Measurements from ENCODE around the gene GSN.

GSN gene

DNA sequence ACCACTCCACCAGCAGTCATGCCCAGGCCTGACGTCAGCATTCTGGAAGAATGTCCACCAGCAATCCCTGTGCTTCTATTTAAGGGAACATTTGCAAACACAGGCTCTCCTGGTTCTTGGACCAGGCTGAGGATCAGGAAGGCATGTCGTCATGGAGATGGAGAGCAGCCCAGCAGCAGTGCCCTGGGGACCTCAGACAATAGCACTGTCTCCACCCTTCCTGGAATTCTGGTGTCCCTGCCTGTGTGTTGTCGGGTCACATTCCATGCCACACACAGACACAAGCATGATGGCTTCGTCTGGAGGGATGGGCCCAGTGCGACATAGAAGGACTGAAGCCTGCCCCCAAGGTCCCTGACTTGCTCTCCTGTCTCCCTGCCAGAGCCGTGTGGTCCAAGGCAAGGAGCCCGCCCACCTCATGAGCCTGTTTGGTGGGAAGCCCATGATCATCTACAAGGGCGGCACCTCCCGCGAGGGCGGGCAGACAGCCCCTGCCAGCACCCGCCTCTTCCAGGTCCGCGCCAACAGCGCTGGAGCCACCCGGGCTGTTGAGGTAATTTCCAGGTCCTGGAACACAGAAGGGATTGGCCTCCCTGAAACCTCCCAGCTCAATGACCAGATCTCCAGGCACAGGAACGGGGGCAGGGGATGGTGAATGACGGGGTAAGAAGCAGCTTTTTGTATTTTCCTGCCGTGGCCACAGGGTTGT is 58.3 kb downstream of the GSN start:
- no peak for DNase-seq

DNA sequence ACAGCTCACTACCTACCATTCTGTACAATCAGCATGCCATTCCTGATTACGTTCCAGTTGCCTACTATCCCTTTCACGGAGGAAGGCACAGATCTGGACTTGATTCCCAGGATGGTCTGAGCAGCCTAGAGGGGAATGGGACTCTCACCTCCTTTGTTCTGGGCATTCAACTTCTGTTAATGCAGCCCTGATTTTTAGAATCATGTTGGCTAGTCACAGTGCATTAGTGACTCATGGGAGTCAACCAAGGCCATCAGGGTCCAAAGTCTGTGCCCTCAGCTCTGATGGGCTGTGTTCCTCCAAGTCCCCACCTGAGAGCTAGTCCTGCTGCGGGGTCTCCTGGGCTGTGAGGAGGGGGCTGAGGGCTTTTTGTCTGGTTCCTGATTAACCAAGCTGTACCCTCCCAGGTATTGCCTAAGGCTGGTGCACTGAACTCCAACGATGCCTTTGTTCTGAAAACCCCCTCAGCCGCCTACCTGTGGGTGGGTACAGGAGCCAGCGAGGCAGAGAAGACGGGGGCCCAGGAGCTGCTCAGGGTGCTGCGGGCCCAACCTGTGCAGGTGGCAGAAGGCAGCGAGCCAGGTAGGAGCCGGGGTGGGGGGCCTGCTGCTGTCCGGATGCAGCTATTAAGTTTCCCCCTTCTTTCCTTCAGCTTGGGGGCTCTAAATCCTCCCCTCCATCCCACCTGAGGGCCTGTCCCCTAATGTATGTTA is 59.1 kb downstream of the GSN start:
- no peak for DNase-seq

DNA sequence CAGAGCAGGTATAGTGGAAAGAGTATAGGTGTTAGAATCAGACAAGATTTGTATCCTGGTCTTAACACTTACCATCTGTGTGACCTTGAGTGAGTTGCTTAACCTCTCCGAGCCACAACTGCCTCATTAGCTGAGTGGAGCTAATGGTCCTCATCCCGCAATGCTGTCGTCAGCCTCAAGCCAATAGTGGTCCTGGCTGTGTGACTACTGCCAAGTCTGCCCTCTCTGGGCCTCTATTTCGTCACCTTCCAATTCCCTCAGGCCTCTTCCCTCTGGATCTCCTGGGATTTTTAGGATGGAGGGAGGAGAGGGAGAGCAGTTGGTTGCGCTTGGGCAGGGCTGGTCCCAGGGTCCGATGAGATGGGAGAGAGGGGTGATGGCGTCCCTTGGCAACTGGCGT is 60.5 kb downstream of the GSN start:
- DNase-seq, result no peak

DNA sequence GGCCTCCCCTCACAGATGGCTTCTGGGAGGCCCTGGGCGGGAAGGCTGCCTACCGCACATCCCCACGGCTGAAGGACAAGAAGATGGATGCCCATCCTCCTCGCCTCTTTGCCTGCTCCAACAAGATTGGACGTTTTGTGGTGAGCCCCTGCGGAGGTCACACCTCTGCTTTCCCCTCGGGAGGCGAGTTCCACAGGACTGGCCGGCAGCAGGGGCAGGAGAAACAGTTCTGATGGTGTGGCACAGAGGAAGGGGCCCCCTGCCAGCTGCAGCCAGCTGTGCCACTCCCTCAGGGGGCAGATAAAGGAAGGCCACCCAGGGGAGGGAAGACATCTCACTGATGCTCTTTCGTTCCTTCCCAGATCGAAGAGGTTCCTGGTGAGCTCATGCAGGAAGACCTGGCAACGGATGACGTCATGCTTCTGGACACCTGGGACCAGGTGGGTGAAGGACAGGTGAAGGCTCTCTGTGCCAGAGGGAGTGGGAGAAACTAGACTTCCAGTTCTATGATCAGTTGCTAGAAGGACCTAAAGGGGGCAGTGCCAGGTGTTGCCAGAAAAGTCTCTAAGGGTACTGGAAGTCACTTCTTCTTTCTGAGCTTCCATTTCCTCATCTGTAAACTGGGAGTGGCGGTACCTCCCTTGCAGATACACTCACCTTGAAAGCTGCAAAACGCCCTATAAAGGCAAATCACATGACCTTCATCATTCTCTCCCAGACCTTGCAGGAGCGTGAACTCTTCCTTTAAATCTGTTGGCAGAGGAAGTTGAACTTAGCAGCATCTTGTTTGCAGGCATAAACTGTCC is 61.1 kb downstream of the GSN start:
- DNase-seq, result no peak

DNA sequence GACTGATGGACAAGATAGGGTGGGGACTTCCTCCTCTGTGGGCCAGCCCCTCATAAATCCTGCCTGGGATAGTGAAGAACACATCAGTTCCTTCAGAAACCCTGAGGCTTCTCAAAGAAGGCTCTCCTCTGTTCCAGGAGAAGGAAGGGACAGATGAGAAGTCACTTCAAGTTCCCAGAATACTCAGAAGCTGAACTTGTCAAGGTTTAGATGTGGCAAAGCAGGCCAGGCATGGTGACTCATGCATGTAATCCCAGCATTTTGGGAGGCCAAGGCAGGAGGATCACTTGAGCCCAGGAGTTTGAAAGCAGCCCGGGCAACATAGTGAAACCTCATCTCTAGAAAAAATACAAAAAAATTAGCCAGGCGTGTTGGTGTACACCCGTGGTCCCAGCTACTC is 63.6 kb downstream of the GSN start:
- DNase-seq, result no peak

DNA sequence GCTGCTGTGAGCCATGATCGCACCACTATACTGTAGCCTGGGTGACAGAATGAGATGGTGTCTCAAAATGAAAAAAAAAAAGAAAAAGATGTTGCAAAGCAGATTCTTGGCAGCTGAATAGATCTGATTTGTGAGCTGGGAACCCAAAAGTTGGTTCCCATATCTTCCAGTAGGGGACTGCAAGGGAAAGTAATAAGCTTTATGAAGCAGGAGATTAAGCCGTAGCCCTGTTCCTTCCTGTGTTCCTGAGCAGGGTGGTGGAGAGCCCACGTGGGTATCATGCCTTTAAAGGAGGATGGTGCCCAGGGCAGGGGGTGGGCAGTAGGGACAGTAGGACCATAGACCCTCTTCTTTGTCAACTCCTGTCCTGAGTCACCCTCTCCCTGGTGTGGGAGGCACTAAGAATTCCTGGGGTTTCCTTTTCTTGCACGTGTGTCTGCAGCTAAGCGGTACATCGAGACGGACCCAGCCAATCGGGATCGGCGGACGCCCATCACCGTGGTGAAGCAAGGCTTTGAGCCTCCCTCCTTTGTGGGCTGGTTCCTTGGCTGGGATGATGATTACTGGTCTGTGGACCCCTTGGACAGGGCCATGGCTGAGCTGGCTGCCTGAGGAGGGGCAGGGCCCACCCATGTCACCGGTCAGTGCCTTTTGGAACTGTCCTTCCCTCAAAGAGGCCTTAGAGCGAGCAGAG is 64.2 kb downstream of the GSN start:
- no peak for DNase-seq

DNA sequence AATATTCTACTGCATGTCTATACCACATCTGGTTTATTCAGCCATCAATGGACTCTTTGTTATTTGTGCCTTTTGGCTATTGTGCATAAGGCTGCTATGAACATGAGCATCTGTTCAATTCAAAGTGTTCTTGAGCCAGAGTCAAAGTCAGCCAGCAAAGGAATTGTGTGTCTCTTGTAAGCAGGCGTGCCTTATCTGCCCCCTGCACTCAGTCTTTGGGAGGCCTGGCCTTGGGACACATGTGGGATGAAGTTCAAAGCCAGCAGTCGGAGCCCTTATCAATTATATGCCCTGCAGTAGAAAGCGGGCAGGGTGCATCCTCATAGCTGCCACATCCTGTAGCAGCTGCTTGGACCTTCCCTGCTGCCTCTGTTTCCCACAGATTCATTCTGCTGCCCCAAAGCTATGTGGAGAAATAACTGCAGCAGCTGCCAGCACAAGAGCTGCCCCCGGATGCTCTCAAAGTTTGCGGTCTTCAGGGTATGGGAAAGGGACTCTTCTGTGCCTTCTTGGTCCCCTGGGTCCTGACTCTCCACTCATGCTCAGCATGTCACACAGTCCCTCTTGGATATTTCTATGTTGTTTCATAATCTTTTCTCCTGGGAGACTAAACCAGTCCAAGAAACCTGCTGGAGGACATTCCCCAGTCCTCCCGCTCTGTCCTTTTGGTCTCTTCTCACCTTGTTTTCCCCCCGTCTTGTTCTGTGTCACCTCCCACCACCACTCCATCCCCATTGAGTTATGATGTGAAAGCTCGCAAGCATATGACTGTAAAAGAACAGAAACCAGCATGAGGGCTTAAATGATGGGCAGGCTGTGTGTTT is 66.2 kb downstream of the GSN start:
- no peak for DNase-seq

DNA sequence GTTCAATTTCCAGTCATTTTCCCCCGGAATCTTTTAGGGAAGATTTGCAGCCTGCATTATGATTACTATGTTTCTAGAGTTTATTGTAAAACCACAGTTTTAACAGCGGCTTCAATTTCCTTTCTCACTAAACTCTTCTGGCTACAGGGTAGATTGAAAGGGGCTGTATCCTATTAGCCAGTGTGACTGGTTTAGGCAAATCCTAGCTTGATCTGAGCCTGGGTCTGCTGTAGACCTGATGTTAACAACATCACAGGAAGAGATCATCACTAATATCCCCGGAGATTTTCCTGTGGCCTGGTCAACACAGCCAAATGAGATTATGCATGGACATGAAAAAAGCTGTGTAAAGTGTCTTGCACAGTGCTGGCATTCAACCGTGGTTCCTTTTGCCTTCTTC is 68.7 kb downstream of the GSN start:
- no peak for DNase-seq

DNA sequence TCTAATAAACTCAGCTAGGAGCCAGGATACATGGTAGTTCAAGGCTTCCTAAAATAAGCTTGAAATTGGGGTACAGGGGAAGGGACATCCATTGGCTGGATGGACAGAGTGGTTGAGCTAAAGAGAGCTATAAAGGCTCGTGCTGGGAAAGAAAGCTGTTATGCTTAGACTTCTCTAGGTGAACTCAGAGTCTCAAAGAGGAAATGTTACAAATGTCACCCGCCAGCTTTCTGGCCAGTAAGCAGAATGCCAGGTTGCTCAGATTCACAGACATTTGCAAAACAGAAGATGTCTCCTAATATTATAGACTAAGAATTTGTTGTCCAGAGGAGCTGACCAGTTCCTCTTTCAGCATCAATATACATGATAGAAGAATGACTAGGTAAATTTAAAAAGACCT is 71.5 kb downstream of the GSN start:
- DNase-seq, result no peak

DNA sequence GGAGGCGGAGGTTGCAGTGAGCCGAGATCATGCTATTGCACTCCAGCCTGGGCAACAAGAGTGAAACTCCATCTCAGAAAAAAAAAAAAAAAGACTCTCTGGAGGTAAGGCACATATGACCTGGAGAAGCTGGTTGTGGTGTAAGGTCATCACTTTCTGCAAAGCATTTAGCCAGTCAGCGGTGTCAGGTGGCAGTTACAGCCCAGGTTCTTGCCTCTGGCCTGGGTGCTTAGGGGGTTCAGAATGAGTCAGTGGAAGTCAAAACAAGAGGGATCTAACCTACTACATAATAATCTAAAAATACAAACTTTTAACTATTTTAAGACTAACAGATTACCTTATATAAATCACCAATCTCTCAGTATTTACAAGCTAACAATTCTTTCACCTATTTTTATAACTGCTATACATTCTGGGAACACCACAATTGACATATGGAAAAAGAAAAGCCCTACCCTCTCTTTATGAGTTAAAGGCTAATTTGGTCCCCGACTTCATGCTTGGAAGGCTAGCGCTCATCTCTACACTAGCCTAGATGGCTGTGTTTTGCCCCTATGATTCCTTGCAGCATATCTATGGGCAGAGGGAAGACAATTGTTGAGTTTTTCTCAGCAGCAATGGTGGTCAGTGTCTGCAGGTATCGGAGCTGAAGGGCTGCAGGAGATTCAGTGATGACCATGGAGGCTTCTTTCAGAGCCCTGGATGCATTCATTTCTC is 72.9 kb downstream of the GSN start:
- no peak for DNase-seq

DNA sequence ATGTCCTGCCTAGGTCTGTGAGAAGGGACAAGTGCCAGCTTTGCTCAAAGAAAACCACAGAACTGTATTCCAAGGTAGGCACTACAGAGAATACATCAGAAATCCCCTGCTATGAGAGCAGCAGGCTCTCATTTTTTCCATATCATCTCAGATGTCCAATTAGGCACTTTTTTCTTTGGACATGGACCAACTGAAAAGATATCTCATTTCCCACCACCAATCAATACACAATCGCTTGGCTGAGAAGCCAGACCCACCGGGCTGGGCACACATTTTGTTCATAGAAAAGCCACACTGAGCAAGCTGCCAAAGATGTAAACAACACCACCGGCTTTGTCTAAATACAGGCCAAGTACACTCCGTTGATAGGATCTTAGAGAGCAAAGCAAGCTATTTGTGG is 76.2 kb downstream of the GSN start:
- DNase-seq, result no peak

DNA sequence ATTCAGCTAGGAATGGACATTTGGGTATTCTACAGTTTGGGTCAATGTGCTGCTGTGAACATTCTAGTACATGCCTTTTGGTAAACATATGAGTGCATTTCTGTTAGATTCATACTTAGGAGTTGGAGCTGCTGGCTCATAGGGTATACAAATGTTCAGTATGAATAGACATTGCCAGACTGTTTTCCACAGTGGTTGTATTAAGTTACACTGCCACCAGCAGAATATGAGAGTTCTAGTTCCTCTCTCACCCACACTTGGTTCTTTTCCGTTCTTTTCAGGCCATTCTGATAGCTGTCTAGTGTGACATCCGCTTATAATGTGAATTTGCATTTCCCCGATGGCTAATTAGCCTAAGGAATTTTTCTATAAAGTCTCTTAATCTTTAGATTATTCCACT is 77.1 kb downstream of the GSN start:
- no peak for DNase-seq

DNA sequence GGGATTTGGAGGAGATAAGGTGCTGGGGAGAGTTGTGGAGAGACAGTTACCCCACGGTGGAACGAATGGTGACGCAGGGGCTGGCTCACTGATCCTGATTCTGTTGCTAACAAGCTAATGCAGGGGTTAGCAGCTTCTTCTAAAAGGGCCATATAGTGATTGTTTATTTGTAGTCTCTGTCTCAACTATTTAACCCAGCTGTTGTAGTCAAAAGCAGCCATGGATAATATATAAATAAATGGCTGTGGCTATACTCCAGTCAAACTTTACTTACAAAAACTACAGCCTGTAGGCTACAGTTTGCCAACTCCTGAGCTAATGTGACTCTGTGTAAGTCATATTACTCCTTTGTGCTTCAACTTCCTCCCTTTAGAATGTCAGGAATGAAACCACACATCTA is 80.3 kb downstream of the GSN start:
- no peak for DNase-seq

DNA sequence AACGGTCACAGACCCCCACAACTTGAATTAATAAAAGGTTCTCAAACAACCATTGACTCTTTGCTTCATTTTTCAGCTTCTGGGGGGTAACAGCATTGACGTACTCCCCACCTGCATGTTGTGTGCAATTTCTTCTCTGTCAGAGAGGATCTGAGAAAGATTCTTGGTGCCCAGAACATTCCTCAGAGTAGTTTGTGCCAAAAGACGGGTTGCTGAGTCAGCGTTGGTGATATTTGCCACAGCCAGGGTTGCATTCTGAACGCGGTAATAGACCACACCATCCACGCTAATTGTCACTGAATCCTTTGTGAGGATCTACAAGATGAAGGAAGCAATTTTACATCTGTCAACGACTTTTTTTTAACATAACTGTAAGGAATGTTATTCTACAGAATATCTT is 81.0 kb downstream of the GSN start:
- DNase-seq, result no peak

DNA sequence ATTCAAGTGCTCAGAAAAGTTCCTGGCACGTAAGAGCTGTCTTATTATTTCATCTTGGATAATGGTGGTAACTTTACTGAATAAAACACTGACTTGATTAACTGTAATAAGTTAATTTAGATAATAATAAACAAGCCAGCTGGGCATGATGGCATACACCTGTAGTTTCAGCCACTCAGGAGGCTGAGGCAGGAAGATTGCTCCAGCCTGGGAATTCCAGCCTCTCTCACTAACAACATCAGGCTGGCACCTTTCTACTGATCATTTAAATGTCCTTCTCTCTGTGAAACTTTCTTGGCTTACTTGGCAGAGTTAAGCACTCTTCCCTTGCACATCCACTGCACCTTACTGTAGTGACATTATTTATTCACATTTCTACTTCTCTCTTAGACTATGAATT is 82.1 kb downstream of the GSN start:
- DNase-seq, result no peak

DNA sequence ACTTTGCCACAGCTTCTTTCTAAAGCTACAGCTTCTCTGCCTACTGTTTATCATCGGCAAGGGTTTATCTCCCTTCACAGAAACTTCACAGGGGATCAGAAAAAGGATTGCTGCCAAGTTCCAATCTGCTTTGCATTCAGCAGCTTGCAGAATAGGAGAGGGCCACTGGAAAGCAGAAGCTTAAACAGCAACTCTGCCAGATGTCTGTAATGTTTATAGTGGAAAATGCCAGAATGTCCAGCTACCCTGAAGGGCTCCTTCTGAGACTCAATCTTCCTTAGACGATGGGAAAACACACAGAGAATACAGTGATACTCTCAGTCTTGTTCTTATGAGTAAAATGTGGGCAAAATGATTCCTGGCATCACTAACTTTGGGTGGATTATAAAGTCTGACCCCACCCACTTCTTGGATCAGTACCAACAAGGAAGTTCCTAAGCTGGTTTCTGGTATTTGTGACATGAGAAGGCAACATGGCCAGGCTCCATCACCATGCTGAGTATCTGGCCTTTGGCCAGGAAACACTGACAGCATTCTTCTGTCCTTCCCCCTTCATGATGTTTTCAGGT is 83.1 kb downstream of the GSN start:
- no peak for DNase-seq

DNA sequence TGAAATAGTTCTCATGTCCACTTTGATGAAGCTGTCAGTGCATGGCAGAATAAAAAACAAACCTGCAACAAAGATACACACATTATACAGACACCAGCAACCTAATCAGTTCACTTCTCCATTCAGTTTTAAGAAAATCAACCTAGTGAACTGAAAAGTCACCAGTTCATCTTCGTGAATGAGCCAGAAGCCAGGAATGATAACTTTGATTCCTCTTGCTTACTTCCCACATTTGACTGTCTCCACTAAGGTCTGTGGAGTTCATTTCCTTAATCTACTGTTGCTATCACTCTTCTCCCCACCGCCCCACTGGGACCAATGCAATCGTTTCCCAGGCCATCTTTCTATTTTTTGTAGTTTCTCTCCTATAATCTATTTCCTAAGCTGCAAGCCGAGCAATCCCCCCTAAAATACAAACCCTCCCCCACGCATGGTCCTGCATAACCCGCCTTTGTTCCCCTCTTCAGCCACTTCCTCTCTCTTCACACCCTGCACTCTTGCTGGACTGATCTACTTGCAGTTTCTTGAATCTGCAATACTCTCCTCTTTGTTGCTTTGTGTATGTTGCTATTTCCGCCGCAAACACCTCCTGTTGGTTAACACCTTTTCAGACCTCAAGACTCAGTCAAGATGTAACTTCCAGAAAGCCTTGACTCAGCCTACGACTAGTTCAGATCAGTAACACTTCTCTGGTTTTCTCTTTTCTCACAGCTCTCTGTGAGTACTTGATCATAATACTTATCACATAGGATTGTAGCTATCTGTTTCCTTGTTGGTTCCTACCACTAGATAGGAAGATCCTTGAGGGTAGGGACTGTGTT is 85.5 kb downstream of the GSN start:
- peak in 1 of 2 donors; percentile 31 for DNase-seq

DNA sequence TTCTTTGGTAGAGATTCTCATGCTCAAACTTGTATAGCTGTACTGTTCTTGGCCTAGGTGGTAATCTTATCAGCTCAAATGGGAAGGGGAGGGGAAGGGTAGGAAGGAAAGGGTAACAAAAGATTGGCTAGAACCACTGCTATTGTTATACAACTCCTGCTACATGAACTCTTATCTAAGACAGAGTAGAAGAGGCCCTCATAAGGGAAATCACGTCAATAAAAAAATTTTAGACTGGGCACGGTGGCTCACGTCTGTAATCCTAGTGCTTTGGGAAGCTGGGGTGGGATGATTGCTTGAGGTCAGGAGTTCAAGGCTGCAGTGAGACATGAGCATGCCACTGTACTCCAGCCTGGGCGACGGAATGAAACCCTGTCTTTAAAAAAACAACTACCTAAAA is 86.2 kb downstream of the GSN start:
- DNase-seq, result no peak

DNA sequence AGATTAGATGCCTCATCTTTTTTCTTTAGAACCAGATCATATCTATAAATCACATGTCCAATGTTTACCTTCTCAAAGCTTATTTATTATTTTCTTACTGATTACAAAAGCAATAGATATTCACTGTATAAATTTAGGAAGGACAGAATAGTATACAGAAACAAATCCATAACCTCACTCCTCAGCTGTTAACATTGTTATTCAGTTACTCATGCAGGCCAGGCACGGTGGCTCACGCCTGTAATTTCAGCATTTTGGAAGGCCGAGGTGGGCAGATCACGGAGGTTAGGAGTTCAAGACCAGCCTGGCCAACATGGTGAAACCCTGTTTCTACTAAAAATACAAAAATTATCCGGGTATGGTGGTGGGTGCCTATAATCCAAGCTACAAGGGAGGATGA is 86.8 kb downstream of the GSN start:
- DNase-seq, result no peak

DNA sequence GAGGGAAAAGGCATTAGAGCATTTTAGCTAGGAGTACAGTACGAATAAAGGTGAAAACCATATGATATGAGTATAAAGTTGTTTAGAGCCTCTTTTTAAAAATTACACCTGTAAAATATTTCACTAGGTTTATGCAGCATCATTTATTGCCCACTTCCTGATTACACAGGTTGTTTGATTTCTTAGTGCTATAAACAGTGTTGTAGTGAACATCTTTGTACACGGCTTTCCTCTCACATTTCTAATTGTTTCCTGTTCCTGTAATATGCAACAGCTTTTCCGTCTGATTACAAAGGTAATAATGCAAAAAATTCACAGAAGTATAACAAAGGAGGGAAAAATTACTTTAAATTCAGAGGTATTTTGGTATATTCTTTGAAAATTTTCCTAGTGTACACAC is 89.0 kb downstream of the GSN start:
- no peak for DNase-seq

DNA sequence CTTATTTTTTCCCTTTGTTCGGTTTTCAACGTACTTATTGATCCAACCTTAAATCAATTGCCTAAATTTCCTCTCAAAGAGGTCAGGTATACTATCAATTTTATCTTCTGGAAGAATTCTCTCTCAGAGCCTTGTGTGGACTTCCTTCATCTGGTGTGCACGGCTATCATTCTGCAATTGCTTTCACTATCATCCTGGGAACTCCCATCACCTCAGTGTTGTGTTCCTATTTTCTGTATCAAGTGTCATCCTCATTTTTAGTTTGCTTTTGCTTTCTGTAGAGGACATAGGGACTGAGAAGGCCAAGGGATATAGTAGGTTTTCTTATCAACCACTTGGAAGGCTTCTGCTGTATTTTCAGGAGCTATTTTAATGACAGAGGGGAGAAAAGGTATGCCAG is 90.8 kb downstream of the GSN start:
- no peak for DNase-seq
